Esophagus muscularis mucosa (tissue), 3 donors: ENCODE data around the gene CNIH2.

Source experiments
- CTCF ChIP-seq, 3 experiments: fragments of 200-600 bp in 2 of 3; fragments of 450-650 bp in 1 of 3; sonication (generic) in 2 of 3; IDR thresholded peaks; one replicate each; pipeline ENCODE4 v1.5.1; 2017 to 2019; ENCODE audit warnings: antibody characterized with exemption in 3 of 3, mild to moderate bottlenecking in 2 of 3, moderate library complexity in 1 of 3
- POLR2A ChIP-seq: fragments of 450-650 bp; IDR thresholded peaks from one replicate; pipeline ENCODE4 v1.6.1; 2017; ENCODE audit warnings: antibody characterized with exemption, moderate library complexity, mild to moderate bottlenecking, low read depth
- POLR2AphosphoS5 ChIP-seq, 2 donors: sonication (generic); formaldehyde crosslinking; IDR thresholded peaks; one replicate each; pipeline ENCODE4 v1.6.1; 2017; ENCODE audit warnings: antibody characterized with exemption in 2 of 2

GRCh38 chr11:66278363-66279091, 552 bp downstream of the CNIH2 start:
- TF ChIP-seq CTCF (IDR thresholded peaks at IDR 0.05): no peak
- no peak for TF ChIP-seq POLR2A
- no peak for TF ChIP-seq POLR2AphosphoS5 (IDR thresholded peaks at IDR 0.05)
